Progenitor cell of endocrine pancreas (in vitro differentiated cells): ENCODE measurements around the gene SENP6. TPM values are rescaled to one million over a fixed set of nuclear protein-coding genes. Genes with fewer than 3 reads are reported as not detected.
"Not testable (repeated sequence)": the region's sequence is repeated elsewhere in the genome, so short reads cannot be mapped to it uniquely, and the experiment has no call there.

ENCODE experiments used
- DNase-seq: peaks from one replicate; pipeline ENCODE4 v3.0.0; 2021; ENCODE audit warnings: low spot score; ENCODE audit not compliant: unreplicated experiment
- H3K27ac Mint-ChIP-seq: 2 replicates; pipeline ENCODE4 v1.8.0; 2021; ENCODE audit warnings: mild to moderate bottlenecking, moderate library complexity, mixed read lengths
- H3K27me3 Mint-ChIP-seq: 2 replicates; pipeline ENCODE4 v1.8.0; 2021; ENCODE audit warnings: mixed read lengths
- H3K36me3 Mint-ChIP-seq: 2 replicates; pipeline ENCODE4 v1.8.0; 2022; ENCODE audit warnings: mixed read lengths; ENCODE audit not compliant: insufficient read depth
- H3K4me1 Mint-ChIP-seq: 2 replicates; pipeline ENCODE4 v1.8.0; 2021; ENCODE audit warnings: low read depth, mixed read lengths
- H3K4me3 Mint-ChIP-seq: 2 replicates; pipeline ENCODE4 v1.8.0; 2021; ENCODE audit warnings: low read depth, mild to moderate bottlenecking, moderate library complexity, mixed read lengths
- H3K9me3 Mint-ChIP-seq: 2 replicates; pipeline ENCODE4 v1.8.0; 2021; ENCODE audit warnings: low read depth, mixed read lengths
- CTCF ChIP-seq: fragments of 200-600 bp; sonication (generic); IDR thresholded peaks from one replicate; pipeline ENCODE4 v1.5.0; 2021; ENCODE audit warnings: antibody characterized with exemption, mild to moderate bottlenecking; ENCODE audit not compliant: unreplicated experiment
- total RNA-seq: library from RNA; stranded (reverse); gene quantifications from 2 replicates; pipeline ENCODE4 v1.2.1, GENCODE V29; 2021

Gene SENP6
- total RNA-seq, 1 donor from 2014 or later = 140 TPM

GRCh38 chr6:75568100-75568499 lies 33.6 kb upstream of the SENP6 start:
- Mint-ChIP-seq H3K27me3 (no peaks in the 10 kb centered on the region), H3K4me3 (no peak overlapping the region), H3K9me3 (peaks cover 32% of the 10 kb centered on the region), H3K36me3 (peaks cover 2% of the 10 kb centered on the region), H3K27ac (no peak overlapping the region), H3K4me1 (no peaks in the 10 kb centered on the region)
- no peak for TF ChIP-seq CTCF
- DNase-seq = no peak

GRCh38 chr6:75568965-75569364 lies 32.7 kb upstream of the SENP6 start:
- DNase-seq = no peak
- Mint-ChIP-seq H3K27me3 (no peaks in the 10 kb centered on the region), H3K4me3 (no peak overlapping the region), H3K27ac (no peak overlapping the region), H3K36me3 (peaks cover 2% of the 10 kb centered on the region), H3K4me1 (no peaks in the 10 kb centered on the region), H3K9me3 (peaks cover 32% of the 10 kb centered on the region)
- TF ChIP-seq CTCF = no peak

- H3K4me1 Mint-ChIP-seq, DNase-seq, H3K4me3 Mint-ChIP-seq, H3K27ac Mint-ChIP-seq, H3K27me3 Mint-ChIP-seq, H3K36me3 Mint-ChIP-seq: not testable (repeated sequence)
- H3K9me3 Mint-ChIP-seq = peaks cover 25% of the 10 kb centered on the region
Measured at GRCh38 chr6:75570671-75571070, 31.0 kb upstream of the SENP6 start.

- H3K4me3 Mint-ChIP-seq = no peak overlapping the region
- peaks cover 16% of the 10 kb centered on the region for H3K9me3 Mint-ChIP-seq
- DNase-seq = no peak
- H3K27me3 Mint-ChIP-seq = no peaks in the 10 kb centered on the region
- no peak for TF ChIP-seq CTCF
- no peaks in the 10 kb centered on the region for H3K4me1 Mint-ChIP-seq
- H3K36me3 Mint-ChIP-seq = no peaks in the 10 kb centered on the region
- H3K27ac Mint-ChIP-seq = no peak overlapping the region
Measured at GRCh38 chr6:75572072-75572471, 29.6 kb upstream of the SENP6 start.

GRCh38 chr6:75579951-75580350 lies 21.7 kb upstream of the SENP6 start:
- H3K4me1 Mint-ChIP-seq = peaks cover 1% of the 10 kb centered on the region

More at GRCh38 chr6:75579951-75580350, 21.7 kb upstream of the SENP6 start:
- TF ChIP-seq CTCF = no peak
- Mint-ChIP-seq H3K27ac (no peak overlapping the region), H3K36me3 (no peaks in the 10 kb centered on the region), H3K4me3 (no peak overlapping the region), H3K27me3 (no peaks in the 10 kb centered on the region), H3K9me3 (peaks cover 15% of the 10 kb centered on the region)
- DNase-seq = no peak
